Suprapubic skin (tissue), 4 donors: ENCODE results near the gene SEC61A2. TPM values are rescaled to one million over a fixed set of nuclear protein-coding genes. Genes with fewer than 3 reads are reported as not detected.

Experiments
- DNase-seq, 2 donors: peaks; one replicate each; pipeline ENCODE4 v3.0.0-alpha.2; 2019; ENCODE audit warnings: low spot score in 2 of 2
- H3K27ac ChIP-seq: fragments of 200-600 bp; sonication (generic); one replicate; pipeline ENCODE4 v1.5.1; 2019
- H3K27me3 ChIP-seq: fragments of 200-600 bp; sonication (generic); one replicate; pipeline ENCODE4 v1.5.1; 2019
- H3K36me3 ChIP-seq: fragments of 200-600 bp; sonication (generic); one replicate; pipeline ENCODE4 v1.5.1; 2019
- H3K4me1 ChIP-seq: fragments of 200-600 bp; sonication (generic); one replicate; pipeline ENCODE4 v1.5.1; 2019
- H3K4me3 ChIP-seq: fragments of 200-600 bp; sonication (generic); one replicate; pipeline ENCODE4 v1.5.1; 2019; ENCODE audit warnings: mild to moderate bottlenecking
- H3K9me3 ChIP-seq: fragments of 200-600 bp; sonication (generic); one replicate; pipeline ENCODE4 v1.5.1; 2019
- CTCF ChIP-seq, 2 donors: fragments of 200-600 bp in 1 of 2; fragments of 450-650 bp in 1 of 2; sonication (generic) in 1 of 2; IDR thresholded peaks; one replicate each; pipeline ENCODE4 v1.5.1; 2016 to 2019; ENCODE audit warnings: antibody characterized with exemption in 2 of 2, mild to moderate bottlenecking in 1 of 2, moderate library complexity in 1 of 2
- EP300 ChIP-seq: sonication (generic); formaldehyde crosslinking; IDR thresholded peaks from one replicate; pipeline ENCODE4 v1.6.1; 2017; ENCODE audit warnings: antibody characterized with exemption
- POLR2A ChIP-seq, 2 donors: fragments of 450-650 bp; IDR thresholded peaks; one replicate each; pipeline ENCODE4 v1.6.1; 2017; ENCODE audit warnings: antibody characterized with exemption in 2 of 2, mild to moderate bottlenecking in 2 of 2, moderate library complexity in 2 of 2
- POLR2AphosphoS5 ChIP-seq, 3 donors: sonication (generic); formaldehyde crosslinking; IDR thresholded peaks; one replicate each; pipeline ENCODE4 v1.6.1; 2017; ENCODE audit warnings: antibody characterized with exemption in 3 of 3
- WGBS: methylation state at CpG from one replicate; pipeline ENCODE4 v1.1.5; 2018; 5-methylcytosine and 5-hydroxymethylcytosine counted together
- total RNA-seq, 4 donors: library from RNA; depleted of rRNA; stranded (reverse); fragments of >200 nt; gene quantifications; one replicate each; pipeline ENCODE4 v1.1.0, GENCODE V29; 2016

SEC61A2 gene
- total RNA-seq, 4 donors from 2014 or later = 3.5 to 18.3 (median 7.3) TPM

GRCh38 chr10:12193193-12193592 lies 63.7 kb downstream of the SEC61A2 start:
- no peaks in the 10 kb centered on the region for H3K9me3 ChIP-seq
- no peak overlapping the region for H3K27ac ChIP-seq
- H3K4me3 ChIP-seq = no peak overlapping the region
- no peaks in the 10 kb centered on the region for H3K27me3 ChIP-seq
- 84% methylated on average over 5 of the region's 5 CpGs for WGBS
- no peak for DNase-seq
- peaks cover 48% of the 10 kb centered on the region for H3K4me1 ChIP-seq
- TF ChIP-seq POLR2AphosphoS5 (IDR thresholded peaks at IDR 0.05) = no peak
- TF ChIP-seq POLR2A (IDR thresholded peaks at IDR 0.05) = no peak
- TF ChIP-seq CTCF (IDR thresholded peaks at IDR 0.05) = no peak
- TF ChIP-seq EP300 = no peak
- no peaks in the 10 kb centered on the region for H3K36me3 ChIP-seq

GRCh38 chr10:12194752-12195271 lies 65.3 kb downstream of the SEC61A2 start:
- TF ChIP-seq POLR2AphosphoS5 (IDR thresholded peaks at IDR 0.05) = no peak
- TF ChIP-seq EP300 = no peak
- no peak for TF ChIP-seq CTCF (IDR thresholded peaks at IDR 0.05)
- no peak for TF ChIP-seq POLR2A (IDR thresholded peaks at IDR 0.05)
- H3K27me3 ChIP-seq = no peaks in the 10 kb centered on the region
- H3K4me1 ChIP-seq = peaks cover 51% of the 10 kb centered on the region
- peak overlapping the region; percentile 98 for H3K27ac ChIP-seq
- H3K4me3 ChIP-seq = peak overlapping the region; percentile 95
- H3K36me3 ChIP-seq = peaks cover 9% of the 10 kb centered on the region
- H3K9me3 ChIP-seq = no peaks in the 10 kb centered on the region
- 4% methylated on average over 27 of the region's 27 CpGs for WGBS
- DNase-seq = peak in 1 of 2 donors; percentile 66

- under 1% methylated on average over 12 of the region's 12 CpGs for WGBS
- Histone ChIP-seq H3K27me3 (no peaks in the 10 kb centered on the region), H3K27ac (peak overlapping the region; percentile 98), H3K4me1 (peaks cover 51% of the 10 kb centered on the region), H3K36me3 (peaks cover 12% of the 10 kb centered on the region), H3K9me3 (no peaks in the 10 kb centered on the region), H3K4me3 (peak overlapping the region; percentile 95)
- TF ChIP-seq EP300 (no peak), POLR2AphosphoS5 (IDR thresholded peaks at IDR 0.05) (no peak), CTCF (IDR thresholded peaks at IDR 0.05) (no peak), POLR2A (IDR thresholded peaks at IDR 0.05) (no peak)
- no peak for DNase-seq
These were observed 65.8 kb downstream of the SEC61A2 start for GRCh38 chr10:12195281-12195602.

- no peaks in the 10 kb centered on the region for H3K27me3 ChIP-seq
- no peak for TF ChIP-seq EP300
- no peak for TF ChIP-seq CTCF (IDR thresholded peaks at IDR 0.05)
- TF ChIP-seq POLR2AphosphoS5 (IDR thresholded peaks at IDR 0.05) = peak in 1 of 3 donors; percentile 41
- TF ChIP-seq POLR2A (IDR thresholded peaks at IDR 0.05) = peak in 1 of 2 donors; percentile 53
- peak; percentile 91 to 93 for DNase-seq
- peak within 1 kb of the TSS; percentile 98 for H3K27ac ChIP-seq
- H3K4me1 ChIP-seq = peaks cover 51% of the 10 kb centered on the region
- peak within 1 kb of the TSS; percentile 95 for H3K4me3 ChIP-seq
- H3K36me3 ChIP-seq = peaks cover 18% of the 10 kb centered on the region
- WGBS = under 1% methylated on average over 59 of the region's 62 CpGs
- no peaks in the 10 kb centered on the region for H3K9me3 ChIP-seq
These were observed 66.4 kb downstream of the SEC61A2 start, which contains the start of the genes CDC123 and NUDT5 for GRCh38 chr10:12195603-12196506. Gene CDC123 (plus strand): TSS chr10:12196188. CDS start chr10:12196246, 58 bp downstream. Gene NUDT5 (minus strand): TSS chr10:12195891. CDS start chr10:12186291, 9,600 bp downstream.
